Measurements from ENCODE around the gene ARID5B.

ARID5B gene

GRCh38 chr10:61896854-61897661 lies 4.4 kb upstream of the ARID5B start:
- no peak overlapping the region for H3K4me3 ChIP-seq (ENCODE audit: low read depth, low read length)
- no peaks in the 10 kb centered on the region for H3K36me3 ChIP-seq
- no peak overlapping the region for H3K27ac ChIP-seq
- H3K9me3 ChIP-seq (ENCODE audit: severe bottlenecking), result no peaks in the 10 kb centered on the region
- no peaks in the 10 kb centered on the region for H3K27me3 ChIP-seq (ENCODE audit: insufficient read depth, low read depth, severe bottlenecking)
- peak; percentile 62 for DNase-seq
- TF ChIP-seq, protein P1, sequence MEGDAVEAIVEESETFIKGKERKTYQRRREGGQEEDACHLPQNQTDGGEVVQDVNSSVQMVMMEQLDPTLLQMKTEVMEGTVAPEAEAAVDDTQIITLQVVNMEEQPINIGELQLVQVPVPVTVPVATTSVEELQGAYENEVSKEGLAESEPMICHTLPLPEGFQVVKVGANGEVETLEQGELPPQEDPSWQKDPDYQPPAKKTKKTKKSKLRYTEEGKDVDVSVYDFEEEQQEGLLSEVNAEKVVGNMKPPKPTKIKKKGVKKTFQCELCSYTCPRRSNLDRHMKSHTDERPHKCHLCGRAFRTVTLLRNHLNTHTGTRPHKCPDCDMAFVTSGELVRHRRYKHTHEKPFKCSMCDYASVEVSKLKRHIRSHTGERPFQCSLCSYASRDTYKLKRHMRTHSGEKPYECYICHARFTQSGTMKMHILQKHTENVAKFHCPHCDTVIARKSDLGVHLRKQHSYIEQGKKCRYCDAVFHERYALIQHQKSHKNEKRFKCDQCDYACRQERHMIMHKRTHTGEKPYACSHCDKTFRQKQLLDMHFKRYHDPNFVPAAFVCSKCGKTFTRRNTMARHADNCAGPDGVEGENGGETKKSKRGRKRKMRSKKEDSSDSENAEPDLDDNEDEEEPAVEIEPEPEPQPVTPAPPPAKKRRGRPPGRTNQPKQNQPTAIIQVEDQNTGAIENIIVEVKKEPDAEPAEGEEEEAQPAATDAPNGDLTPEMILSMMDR (IDR thresholded peaks at IDR 0.05; ENCODE audit: low read depth, low read length), result peak; percentile 76

- TF ChIP-seq, protein P1 (IDR thresholded peaks at IDR 0.05; ENCODE audit: low read depth, low read length), result no peak
- peak; percentile 6 for DNase-seq
- Histone ChIP-seq H3K4me3 (ENCODE audit: low read depth, low read length) (no peak overlapping the region), H3K27ac (no peak overlapping the region), H3K9me3 (ENCODE audit: severe bottlenecking) (no peaks in the 10 kb centered on the region), H3K27me3 (ENCODE audit: insufficient read depth, low read depth, severe bottlenecking) (no peaks in the 10 kb centered on the region), H3K36me3 (no peaks in the 10 kb centered on the region)
Measured at GRCh38 chr10:61897671-61898434, 3.6 kb upstream of the ARID5B start.

DNA sequence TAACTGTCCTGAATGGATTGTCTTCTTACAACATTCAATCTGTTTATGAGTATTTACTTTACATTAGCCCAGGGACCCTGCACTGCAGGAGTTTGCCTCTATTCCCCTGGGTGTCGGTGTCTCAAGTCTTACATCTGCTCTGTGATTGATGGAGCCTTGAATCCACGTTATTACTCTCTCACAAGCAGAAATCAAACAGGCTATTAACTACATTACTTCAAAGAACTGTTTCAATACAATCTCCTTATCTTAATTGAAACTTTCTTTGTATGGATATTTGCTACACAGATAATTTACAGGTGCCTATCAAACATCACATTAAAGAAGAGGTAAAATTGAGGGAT lies 3.1 kb upstream of the ARID5B start:
- DNase-seq, result no peak
- Histone ChIP-seq H3K36me3 (no peaks in the 10 kb centered on the region), H3K4me3 (ENCODE audit: low read depth, low read length) (no peak overlapping the region), H3K9me3 (ENCODE audit: severe bottlenecking) (no peaks in the 10 kb centered on the region), H3K27ac (no peak overlapping the region), H3K27me3 (ENCODE audit: insufficient read depth, low read depth, severe bottlenecking) (no peaks in the 10 kb centered on the region)
- TF ChIP-seq, protein P1 (IDR thresholded peaks at IDR 0.05; ENCODE audit: low read depth, low read length), result no peak

DNA sequence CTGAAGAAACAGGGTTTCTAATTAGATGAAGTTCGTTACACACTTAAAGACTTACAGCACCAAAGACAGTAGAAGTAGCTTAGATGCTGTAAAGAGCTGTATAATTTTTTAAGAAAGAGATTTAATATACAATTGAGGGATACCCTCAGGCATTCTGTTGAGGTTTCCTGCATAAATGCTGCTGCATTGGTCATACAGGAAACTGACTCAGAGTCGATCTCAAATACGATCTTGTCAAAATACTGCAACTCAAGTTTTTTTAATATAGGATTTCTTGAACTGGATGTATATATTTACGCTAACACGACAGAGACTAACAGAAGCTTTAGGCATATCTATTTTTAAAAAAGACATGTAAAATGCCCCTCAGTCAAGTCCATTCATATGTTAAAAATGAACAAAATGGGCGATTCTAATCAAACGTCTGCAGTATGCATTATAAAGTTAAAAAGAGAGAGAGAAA lies 2.4 kb upstream of the ARID5B start:
- TF ChIP-seq, protein P1 (IDR thresholded peaks at IDR 0.05; ENCODE audit: low read depth, low read length), result no peak
- Histone ChIP-seq H3K27me3 (ENCODE audit: insufficient read depth, low read depth, severe bottlenecking) (no peaks in the 10 kb centered on the region), H3K27ac (no peak overlapping the region), H3K4me3 (ENCODE audit: low read depth, low read length) (no peak overlapping the region), H3K9me3 (ENCODE audit: severe bottlenecking) (no peaks in the 10 kb centered on the region), H3K36me3 (no peaks in the 10 kb centered on the region)
- no peak for DNase-seq

GRCh38 chr10:61899663-61899996 lies 1.9 kb upstream of the ARID5B start:
- Histone ChIP-seq H3K27me3 (ENCODE audit: insufficient read depth, low read depth, severe bottlenecking) (no peaks in the 10 kb centered on the region), H3K36me3 (no peaks in the 10 kb centered on the region), H3K27ac (no peak overlapping the region), H3K4me3 (ENCODE audit: low read depth, low read length) (no peak overlapping the region; the same call in 1 of the 2 replicates), H3K9me3 (ENCODE audit: severe bottlenecking) (no peaks in the 10 kb centered on the region)
- TF ChIP-seq, protein P1 (IDR thresholded peaks at IDR 0.05; ENCODE audit: low read depth, low read length), result no peak
- DNase-seq, result no peak

Data from WERI-Rb-1 (cell line).